ENCODE results near the gene GALK2.

DNA sequence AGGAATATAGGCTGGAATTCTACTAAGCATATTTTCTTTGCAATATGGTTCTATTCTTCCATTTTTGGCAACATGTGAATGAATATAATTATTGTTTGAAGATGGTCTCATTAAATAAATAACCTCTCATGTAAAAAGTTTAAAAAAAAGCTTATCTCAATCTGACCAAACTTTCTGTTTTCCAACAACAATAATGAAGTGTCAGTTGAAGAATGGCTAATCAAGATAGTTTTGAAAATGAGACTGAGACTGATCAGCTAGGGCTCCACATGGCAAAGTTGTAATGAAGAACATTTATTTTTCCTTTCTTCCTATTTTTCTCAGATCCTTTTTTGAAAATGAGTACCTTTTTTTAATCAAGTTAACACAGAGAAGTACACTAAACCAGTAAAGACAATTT lies 117.4 kb downstream of the GALK2 start:
- TF ChIP-seq, protein P1, sequence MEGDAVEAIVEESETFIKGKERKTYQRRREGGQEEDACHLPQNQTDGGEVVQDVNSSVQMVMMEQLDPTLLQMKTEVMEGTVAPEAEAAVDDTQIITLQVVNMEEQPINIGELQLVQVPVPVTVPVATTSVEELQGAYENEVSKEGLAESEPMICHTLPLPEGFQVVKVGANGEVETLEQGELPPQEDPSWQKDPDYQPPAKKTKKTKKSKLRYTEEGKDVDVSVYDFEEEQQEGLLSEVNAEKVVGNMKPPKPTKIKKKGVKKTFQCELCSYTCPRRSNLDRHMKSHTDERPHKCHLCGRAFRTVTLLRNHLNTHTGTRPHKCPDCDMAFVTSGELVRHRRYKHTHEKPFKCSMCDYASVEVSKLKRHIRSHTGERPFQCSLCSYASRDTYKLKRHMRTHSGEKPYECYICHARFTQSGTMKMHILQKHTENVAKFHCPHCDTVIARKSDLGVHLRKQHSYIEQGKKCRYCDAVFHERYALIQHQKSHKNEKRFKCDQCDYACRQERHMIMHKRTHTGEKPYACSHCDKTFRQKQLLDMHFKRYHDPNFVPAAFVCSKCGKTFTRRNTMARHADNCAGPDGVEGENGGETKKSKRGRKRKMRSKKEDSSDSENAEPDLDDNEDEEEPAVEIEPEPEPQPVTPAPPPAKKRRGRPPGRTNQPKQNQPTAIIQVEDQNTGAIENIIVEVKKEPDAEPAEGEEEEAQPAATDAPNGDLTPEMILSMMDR (IDR thresholded peaks at IDR 0.05): no peak
- no peak for TF ChIP-seq POLR2AphosphoS5 (IDR thresholded peaks at IDR 0.05)
- no peak for TF ChIP-seq POLR2A (IDR thresholded peaks at IDR 0.05)
- no peak for TF ChIP-seq EP300 (IDR thresholded peaks at IDR 0.05)

Data from sigmoid colon (tissue), 4 donors.